Vagina (tissue), 2 donors: ENCODE results near the gene ELMO1. TPM values are rescaled to one million over a fixed set of nuclear protein-coding genes. Genes with fewer than 3 reads are reported as not detected.

ENCODE experiments used
- DNase-seq, 2 donors: peaks; one replicate each; pipeline ENCODE4 v3.0.0-alpha.2; 2017; ENCODE audit errors: extremely low spot score in 2 of 2
- H3K27ac ChIP-seq: fragments of 200-600 bp; sonication (generic); one replicate; pipeline ENCODE4 v1.5.1; 2019
- H3K27me3 ChIP-seq: fragments of 200-600 bp; sonication (generic); one replicate; pipeline ENCODE4 v1.5.1; 2019
- H3K36me3 ChIP-seq, 2 donors: fragments of 200-600 bp; sonication (generic); one replicate each; pipeline ENCODE4 v1.5.1; 2017 to 2019
- H3K4me1 ChIP-seq: fragments of 200-600 bp; sonication (generic); one replicate; pipeline ENCODE4 v1.5.1; 2019
- H3K4me3 ChIP-seq, 2 donors: fragments of 200-600 bp; sonication (generic); 1 replicate in 1 of 2; 2 replicates in 1 of 2; pipeline ENCODE4 v1.5.1; 2016 to 2019
- H3K9me3 ChIP-seq: fragments of 200-600 bp; sonication (generic); one replicate; pipeline ENCODE4 v1.5.1; 2019
- POLR2A ChIP-seq, 2 donors: fragments of 450-650 bp; IDR thresholded peaks; one replicate each; pipeline ENCODE4 v1.6.1; 2017; ENCODE audit warnings: antibody characterized with exemption in 2 of 2, mild to moderate bottlenecking in 2 of 2, moderate library complexity in 2 of 2
- POLR2AphosphoS5 ChIP-seq, 2 donors: sonication (generic); formaldehyde crosslinking; IDR thresholded peaks; one replicate each; pipeline ENCODE4 v1.9.0; 2017; ENCODE audit warnings: antibody characterized with exemption in 2 of 2, mild to moderate bottlenecking in 2 of 2, low read depth in 1 of 2; ENCODE audit not compliant: insufficient read depth in 1 of 2
- intact Hi-C: fragments of 100-400 bp; cut with DNase I; formaldehyde crosslinking; loops from one replicate; pipeline ENCODE4 v1.15.1; 2023
- total RNA-seq: library from RNA; depleted of rRNA; stranded (reverse); fragments of >200 nt; gene quantifications from one replicate; pipeline ENCODE4 v1.2.3, GENCODE V29; 2016
- TF ChIP-seq, protein P1 (sequence below), 3 experiments: fragments of 450-650 bp in 2 of 3; fragments of 200-600 bp in 1 of 3; sonication (generic) in 1 of 3; IDR thresholded peaks; one replicate each; pipeline ENCODE4 v1.5.1; 2017 to 2019; ENCODE audit warnings: antibody characterized with exemption in 3 of 3, mild to moderate bottlenecking in 2 of 3, moderate library complexity in 2 of 3

The ELMO1 gene
- total RNA-seq, 1 donor from 2014 or later: 74.4 TPM

DNA sequence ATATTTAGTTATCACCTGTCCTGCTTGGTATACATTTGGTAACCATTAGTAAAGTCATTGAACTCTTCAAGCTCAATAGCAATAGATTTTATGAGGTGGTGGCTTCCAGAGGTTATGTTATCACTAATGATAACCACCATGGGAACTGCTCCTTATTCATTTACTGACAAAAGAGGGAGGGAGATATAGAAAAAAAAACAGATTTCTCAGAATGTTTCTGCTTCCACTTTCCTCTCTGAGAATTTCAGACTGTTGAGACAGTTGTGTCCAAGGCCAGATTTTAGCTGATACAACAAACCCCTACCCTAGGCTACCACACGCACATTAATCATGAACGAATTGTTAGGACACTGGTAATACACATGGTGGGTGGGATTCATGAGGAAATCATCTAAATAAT, 570.4 kb downstream of the ELMO1 start:
- Histone ChIP-seq H3K4me3 (no peak overlapping the region), H3K27me3 (no peaks in the 10 kb centered on the region), H3K27ac (no peak overlapping the region), H3K9me3 (no peaks in the 10 kb centered on the region), H3K36me3 (peaks cover 0 to 4% of the 10 kb centered on the region in 2 donors), H3K4me1 (no peaks in the 10 kb centered on the region)
- intact Hi-C loops: no loop called here
- TF ChIP-seq POLR2A (IDR thresholded peaks at IDR 0.05) (no peak), POLR2AphosphoS5 (IDR thresholded peaks at IDR 0.05; ENCODE audit: insufficient read depth in 1 of 2, low read depth in 1 of 2) (no peak)
- TF ChIP-seq, protein P1, sequence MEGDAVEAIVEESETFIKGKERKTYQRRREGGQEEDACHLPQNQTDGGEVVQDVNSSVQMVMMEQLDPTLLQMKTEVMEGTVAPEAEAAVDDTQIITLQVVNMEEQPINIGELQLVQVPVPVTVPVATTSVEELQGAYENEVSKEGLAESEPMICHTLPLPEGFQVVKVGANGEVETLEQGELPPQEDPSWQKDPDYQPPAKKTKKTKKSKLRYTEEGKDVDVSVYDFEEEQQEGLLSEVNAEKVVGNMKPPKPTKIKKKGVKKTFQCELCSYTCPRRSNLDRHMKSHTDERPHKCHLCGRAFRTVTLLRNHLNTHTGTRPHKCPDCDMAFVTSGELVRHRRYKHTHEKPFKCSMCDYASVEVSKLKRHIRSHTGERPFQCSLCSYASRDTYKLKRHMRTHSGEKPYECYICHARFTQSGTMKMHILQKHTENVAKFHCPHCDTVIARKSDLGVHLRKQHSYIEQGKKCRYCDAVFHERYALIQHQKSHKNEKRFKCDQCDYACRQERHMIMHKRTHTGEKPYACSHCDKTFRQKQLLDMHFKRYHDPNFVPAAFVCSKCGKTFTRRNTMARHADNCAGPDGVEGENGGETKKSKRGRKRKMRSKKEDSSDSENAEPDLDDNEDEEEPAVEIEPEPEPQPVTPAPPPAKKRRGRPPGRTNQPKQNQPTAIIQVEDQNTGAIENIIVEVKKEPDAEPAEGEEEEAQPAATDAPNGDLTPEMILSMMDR (IDR thresholded peaks at IDR 0.05): no peak
- no peak for DNase-seq

- Histone ChIP-seq H3K27me3 (no peaks in the 10 kb centered on the region), H3K36me3 (peaks cover 0 to 4% of the 10 kb centered on the region in 2 donors), H3K4me3 (no peak overlapping the region), H3K4me1 (no peaks in the 10 kb centered on the region), H3K9me3 (no peaks in the 10 kb centered on the region), H3K27ac (no peak overlapping the region)
- DNase-seq: no peak
- intact Hi-C loops: no loop called here
- TF ChIP-seq POLR2A (IDR thresholded peaks at IDR 0.05) (no peak), POLR2AphosphoS5 (IDR thresholded peaks at IDR 0.05; ENCODE audit: insufficient read depth in 1 of 2, low read depth in 1 of 2) (no peak)
- TF ChIP-seq, protein P1 (IDR thresholded peaks at IDR 0.05): no peak
These were observed 572.9 kb downstream of the ELMO1 start for GRCh38 chr7:36875794-36876193.

DNA sequence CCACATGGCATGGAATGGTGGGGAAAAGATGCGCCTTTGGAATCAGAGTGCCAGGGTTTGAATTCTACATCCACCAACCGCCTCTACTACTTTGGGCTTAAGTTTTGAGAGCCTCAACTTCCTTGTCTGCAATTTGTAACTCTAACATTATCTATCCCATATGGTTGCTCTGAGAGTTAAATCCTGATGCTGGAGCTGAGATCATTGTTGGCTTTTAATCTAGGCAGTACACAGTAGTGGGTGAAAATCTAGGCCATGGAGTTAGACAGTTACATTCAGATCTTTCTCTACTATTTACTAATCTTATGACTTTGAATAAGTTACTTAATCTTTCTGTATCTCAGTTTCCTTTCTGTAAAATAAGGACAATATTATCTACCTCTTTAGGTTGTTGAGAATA, 574.6 kb downstream of the ELMO1 start:
- Histone ChIP-seq H3K27me3 (no peaks in the 10 kb centered on the region), H3K36me3 (peaks cover 0 to 16% of the 10 kb centered on the region in 2 donors), H3K9me3 (no peaks in the 10 kb centered on the region), H3K4me1 (no peaks in the 10 kb centered on the region), H3K27ac (no peak overlapping the region), H3K4me3 (no peak overlapping the region)
- intact Hi-C loops: no loop called here
- no peak for DNase-seq
- TF ChIP-seq, protein P1 (IDR thresholded peaks at IDR 0.05): no peak
- TF ChIP-seq POLR2A (IDR thresholded peaks at IDR 0.05) (no peak), POLR2AphosphoS5 (IDR thresholded peaks at IDR 0.05; ENCODE audit: insufficient read depth in 1 of 2, low read depth in 1 of 2) (no peak)

GRCh38 chr7:36871863-36872262, 576.8 kb downstream of the ELMO1 start:
- Histone ChIP-seq H3K4me3 (no peak overlapping the region), H3K27me3 (no peaks in the 10 kb centered on the region), H3K9me3 (no peaks in the 10 kb centered on the region), H3K27ac (no peak overlapping the region), H3K36me3 (peaks cover 0 to 12% of the 10 kb centered on the region in 2 donors), H3K4me1 (no peaks in the 10 kb centered on the region)
- TF ChIP-seq POLR2A (IDR thresholded peaks at IDR 0.05): no peak
- TF ChIP-seq POLR2AphosphoS5 (IDR thresholded peaks at IDR 0.05; ENCODE audit: insufficient read depth in 1 of 2, low read depth in 1 of 2): no peak
- TF ChIP-seq, protein P1 (IDR thresholded peaks at IDR 0.05): no peak
- DNase-seq: no peak
- intact Hi-C loops: no loop called here

- no peak for DNase-seq
- no peak overlapping the region for H3K4me3 ChIP-seq
- intact Hi-C loops: no loop called here
- no peak overlapping the region for H3K27ac ChIP-seq
- no peak for TF ChIP-seq POLR2AphosphoS5 (IDR thresholded peaks at IDR 0.05; ENCODE audit: insufficient read depth in 1 of 2, low read depth in 1 of 2)
- TF ChIP-seq POLR2A (IDR thresholded peaks at IDR 0.05): no peak
- TF ChIP-seq, protein P1 (IDR thresholded peaks at IDR 0.05): no peak
- peaks cover 0 to 12% of the 10 kb centered on the region in 2 donors for H3K36me3 ChIP-seq
- H3K9me3 ChIP-seq: no peaks in the 10 kb centered on the region
- no peaks in the 10 kb centered on the region for H3K27me3 ChIP-seq
- H3K4me1 ChIP-seq: no peaks in the 10 kb centered on the region
These were observed 577.3 kb downstream of the ELMO1 start for GRCh38 chr7:36871355-36871738.
